WTC11 (cell line): Measurements from ENCODE around the gene ARHGAP15.

Source experiments
- ATF6 ChIP-seq: sonication (generic); formaldehyde crosslinking; IDR thresholded peaks from 2 replicates; pipeline ENCODE4 v1.8.1; 2023; ENCODE audit warnings: mild to moderate bottlenecking, missing genetic modification reagents
- CREM ChIP-seq: sonication (generic); formaldehyde crosslinking; IDR thresholded peaks from 2 replicates; pipeline ENCODE4 v1.8.1; 2022; ENCODE audit warnings: mild to moderate bottlenecking, missing genetic modification reagents, moderate library complexity
- CTCF ChIP-seq: fragments of 200-600 bp; IDR thresholded peaks from 2 replicates; pipeline ENCODE4 v1.8.0; 2022; ENCODE audit warnings: antibody characterized with exemption
- ERG ChIP-seq: fragments of 250-450 bp; sonication (Bioruptor Pico); IDR thresholded peaks from 2 replicates; pipeline ENCODE4 v1.8.0; 2021; ENCODE audit warnings: mild to moderate bottlenecking
- FOXP1 ChIP-seq: sonication (generic); formaldehyde crosslinking; IDR thresholded peaks from 2 replicates; pipeline ENCODE4 v1.8.0; 2022; ENCODE audit warnings: missing genetic modification reagents, mild to moderate bottlenecking, moderate library complexity, borderline replicate concordance
- FOXP4 ChIP-seq: sonication (generic); formaldehyde crosslinking; IDR thresholded peaks from 2 replicates; pipeline ENCODE4 v1.8.0; 2022; ENCODE audit warnings: mild to moderate bottlenecking, missing genetic modification reagents
- IRF1 ChIP-seq: sonication (generic); formaldehyde crosslinking; IDR thresholded peaks from 2 replicates; pipeline ENCODE4 v1.8.0; 2023; ENCODE audit warnings: missing genetic modification reagents
- MAX ChIP-seq: sonication (generic); formaldehyde crosslinking; IDR thresholded peaks from 2 replicates; pipeline ENCODE4 v1.8.0; 2022; ENCODE audit warnings: mild to moderate bottlenecking, missing genetic modification reagents
- SOX15 ChIP-seq: fragments of 250-450 bp; sonication (Bioruptor Pico); IDR thresholded peaks from 2 replicates; pipeline ENCODE4 v1.9.0; 2021; ENCODE audit warnings: mild to moderate bottlenecking
- SP1 ChIP-seq: sonication (generic); formaldehyde crosslinking; conservative IDR thresholded peaks from 2 replicates; pipeline ENCODE4 v1.8.1; 2022; ENCODE audit warnings: missing genetic modification reagents
- TEAD4 ChIP-seq: sonication (generic); formaldehyde crosslinking; IDR thresholded peaks from 2 replicates; pipeline ENCODE4 v1.8.0; 2022; ENCODE audit warnings: mild to moderate bottlenecking, missing genetic modification reagents
- ZNF121 ChIP-seq: sonication (generic); formaldehyde crosslinking; IDR thresholded peaks from 2 replicates; pipeline ENCODE4 v1.8.0; 2023; ENCODE audit warnings: missing genetic modification reagents
- ZNF232 ChIP-seq: sonication (generic); formaldehyde crosslinking; IDR thresholded peaks from 2 replicates; pipeline ENCODE4 v1.8.0; 2022; ENCODE audit warnings: mild to moderate bottlenecking, missing genetic modification reagents

- no peak for TF ChIP-seq CTCF
- no peak for TF ChIP-seq ZNF121
- no peak for TF ChIP-seq FOXP1
- no peak for TF ChIP-seq MAX (CRISPR knock-in tag)
- no peak for TF ChIP-seq SOX15 (CRISPR knock-in tag)
- no peak for TF ChIP-seq ATF6 (CRISPR knock-in tag)
- no peak for TF ChIP-seq FOXP4 (CRISPR knock-in tag)
- no peak for TF ChIP-seq ZNF232
- no peak for TF ChIP-seq TEAD4
- TF ChIP-seq IRF1 (CRISPR knock-in tag) = no peak
- TF ChIP-seq CREM (CRISPR knock-in tag) = no peak
- no peak for TF ChIP-seq ERG (CRISPR knock-in tag)
- TF ChIP-seq SP1 (CRISPR knock-in tag) = no peak
Observed at GRCh38 chr2:143480086-143480485, 350.9 kb downstream of the ARHGAP15 start.
